IPS DF 4.7 (cell line): ENCODE results near the gene ANXA11.

Experiments used
- DNase-seq: peaks from one replicate; pipeline ENCODE4 v3.0.0-alpha.2; 2013; ENCODE audit warnings: low spot score; ENCODE audit errors: extremely low read depth

Gene ANXA11

DNA sequence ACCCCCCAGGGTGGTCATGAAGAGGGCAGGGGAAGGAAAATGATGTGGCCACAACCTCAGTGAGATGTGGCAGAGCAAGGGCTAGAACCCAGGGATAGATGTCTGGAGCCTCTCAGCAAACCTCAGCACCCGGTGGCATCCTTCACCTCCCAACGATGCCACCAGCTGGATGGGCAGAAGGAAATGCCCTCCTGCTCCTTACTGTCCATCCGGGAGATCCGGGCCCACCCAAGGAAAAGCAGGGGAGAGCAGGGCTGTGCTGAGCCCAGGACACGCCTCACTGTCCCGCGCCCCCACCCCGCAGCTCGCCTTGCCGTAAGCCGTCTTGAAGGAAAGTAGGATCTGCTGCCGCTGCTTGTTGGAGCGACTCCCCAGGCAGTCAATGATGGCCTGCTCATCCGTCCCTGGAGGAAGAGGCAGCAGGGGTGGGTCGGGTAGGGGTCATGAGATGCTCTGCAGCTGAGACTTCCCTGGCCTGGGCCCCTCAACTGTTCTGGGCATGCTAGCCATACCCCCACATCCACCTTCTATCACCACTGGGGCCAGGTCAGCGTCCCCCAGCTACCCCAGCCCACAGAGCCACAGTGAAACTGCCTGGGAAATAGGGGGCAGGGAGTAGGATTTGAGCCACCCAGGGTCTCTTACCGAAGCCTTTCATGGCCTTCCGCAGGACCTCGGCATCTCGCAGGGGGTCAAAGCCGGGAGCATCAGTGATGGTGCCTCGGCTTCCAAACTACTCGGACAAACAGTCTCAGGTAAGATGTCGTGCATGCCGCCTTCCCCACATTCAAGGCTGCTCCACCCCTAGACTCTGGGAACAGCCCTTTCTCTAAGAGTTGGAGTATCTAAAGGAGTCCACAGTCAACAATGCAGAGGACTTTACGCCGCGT is 38.5 kb downstream of the ANXA11 start:
- DNase-seq, result no peak

DNA sequence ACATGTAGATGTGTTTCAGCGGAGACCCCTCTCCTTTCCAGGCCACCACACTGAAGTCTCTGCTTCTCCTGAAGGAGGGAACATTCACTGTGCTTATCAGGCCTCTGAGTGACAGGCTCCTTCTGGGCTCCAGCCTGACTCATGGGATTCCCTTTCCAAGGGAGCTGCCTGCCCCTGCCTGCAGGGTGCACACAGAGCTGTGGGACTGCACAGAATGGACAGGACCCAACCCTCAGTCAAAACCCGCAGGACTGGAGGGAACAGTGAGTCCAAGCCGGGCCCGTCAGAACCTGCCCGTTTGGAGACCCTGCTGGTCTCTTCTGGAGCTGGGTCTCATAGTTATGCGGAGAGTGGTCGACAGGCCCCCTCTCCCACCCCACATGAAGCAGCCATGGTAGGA is 40.2 kb downstream of the ANXA11 start:
- DNase-seq, result no peak

DNA sequence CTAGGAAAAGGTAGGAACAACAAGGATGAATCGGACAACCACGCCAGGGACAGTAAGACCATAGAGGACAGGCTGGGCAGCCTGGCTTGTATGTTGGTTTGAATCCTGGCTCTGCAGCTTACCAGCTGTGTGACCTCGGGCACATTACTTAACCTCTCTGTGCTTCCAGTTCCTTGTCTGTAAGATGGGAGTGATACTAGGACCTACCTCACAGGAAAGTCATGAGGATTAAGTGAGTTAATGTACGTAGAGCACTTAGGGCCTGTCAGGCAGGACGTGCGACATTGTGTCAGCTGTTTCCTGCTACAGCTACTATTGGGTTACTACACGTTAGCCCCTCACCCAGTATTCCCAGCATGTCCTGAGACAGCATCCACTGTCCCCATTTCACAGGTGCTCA is 40.7 kb downstream of the ANXA11 start:
- DNase-seq, result no peak

DNA sequence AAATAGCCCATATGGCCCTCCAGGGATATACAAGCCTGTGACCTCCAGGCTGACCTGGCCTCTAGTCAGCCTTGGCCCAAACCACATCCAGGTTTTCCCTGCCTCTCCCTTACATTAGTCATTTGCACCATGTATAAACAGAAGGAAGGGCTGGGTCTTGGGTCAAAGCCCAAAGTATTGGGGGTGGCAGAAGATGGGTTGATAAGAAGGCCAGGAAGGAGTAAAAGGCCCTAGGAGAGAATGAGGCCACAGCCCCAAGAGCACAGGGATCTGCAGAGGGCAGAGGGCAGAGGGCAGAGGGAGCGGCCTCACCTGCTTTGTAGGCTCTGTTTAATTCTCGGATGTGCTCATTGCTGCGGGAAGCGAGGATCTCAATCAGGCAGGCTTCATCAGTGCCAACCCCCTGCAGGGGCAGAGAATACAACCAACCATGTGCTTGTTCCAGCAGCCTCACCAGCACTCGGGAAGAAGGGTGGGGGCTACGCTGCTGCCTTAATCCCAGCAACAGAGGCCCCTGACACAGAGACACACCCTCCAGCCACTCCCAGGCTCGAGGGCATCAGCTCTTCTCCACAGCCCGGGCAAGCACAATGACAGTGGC is 41.5 kb downstream of the ANXA11 start:
- no peak for DNase-seq

DNA sequence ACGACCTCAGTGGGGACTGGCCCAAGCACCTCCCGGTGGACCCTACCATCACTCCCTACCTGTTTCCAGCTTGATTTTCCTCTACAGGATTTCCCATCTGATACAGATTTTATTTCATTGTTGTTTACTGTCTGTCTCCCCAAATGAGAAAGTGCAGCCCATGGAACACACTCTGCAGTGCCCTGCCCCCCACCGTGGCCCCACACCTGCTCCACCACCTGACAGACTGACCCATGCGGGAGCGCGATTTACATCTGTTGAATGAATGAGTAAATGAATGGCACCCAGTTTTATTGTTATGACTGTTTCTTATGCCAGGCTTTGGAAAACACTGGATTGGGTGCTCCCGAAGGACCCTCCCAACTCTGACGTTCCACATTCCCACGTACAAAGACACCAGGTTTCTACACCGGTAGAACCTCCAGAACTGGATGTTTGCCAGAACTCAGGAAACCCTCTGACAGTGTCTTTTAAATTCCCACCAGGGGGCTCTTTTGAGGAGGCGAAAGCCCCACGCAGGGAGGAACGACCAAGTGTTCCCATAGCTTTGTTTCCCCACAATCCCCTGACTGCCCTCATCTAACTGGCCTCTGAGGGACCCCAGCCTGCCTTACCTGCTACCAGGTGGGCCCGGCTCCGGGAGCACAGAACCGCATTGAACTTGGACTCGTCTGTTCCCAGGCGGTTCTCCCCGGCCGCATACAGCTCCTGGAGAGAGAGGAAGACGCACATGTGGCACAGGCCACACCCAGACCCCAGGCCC is 43.8 kb downstream of the ANXA11 start:
- no peak for DNase-seq

DNA sequence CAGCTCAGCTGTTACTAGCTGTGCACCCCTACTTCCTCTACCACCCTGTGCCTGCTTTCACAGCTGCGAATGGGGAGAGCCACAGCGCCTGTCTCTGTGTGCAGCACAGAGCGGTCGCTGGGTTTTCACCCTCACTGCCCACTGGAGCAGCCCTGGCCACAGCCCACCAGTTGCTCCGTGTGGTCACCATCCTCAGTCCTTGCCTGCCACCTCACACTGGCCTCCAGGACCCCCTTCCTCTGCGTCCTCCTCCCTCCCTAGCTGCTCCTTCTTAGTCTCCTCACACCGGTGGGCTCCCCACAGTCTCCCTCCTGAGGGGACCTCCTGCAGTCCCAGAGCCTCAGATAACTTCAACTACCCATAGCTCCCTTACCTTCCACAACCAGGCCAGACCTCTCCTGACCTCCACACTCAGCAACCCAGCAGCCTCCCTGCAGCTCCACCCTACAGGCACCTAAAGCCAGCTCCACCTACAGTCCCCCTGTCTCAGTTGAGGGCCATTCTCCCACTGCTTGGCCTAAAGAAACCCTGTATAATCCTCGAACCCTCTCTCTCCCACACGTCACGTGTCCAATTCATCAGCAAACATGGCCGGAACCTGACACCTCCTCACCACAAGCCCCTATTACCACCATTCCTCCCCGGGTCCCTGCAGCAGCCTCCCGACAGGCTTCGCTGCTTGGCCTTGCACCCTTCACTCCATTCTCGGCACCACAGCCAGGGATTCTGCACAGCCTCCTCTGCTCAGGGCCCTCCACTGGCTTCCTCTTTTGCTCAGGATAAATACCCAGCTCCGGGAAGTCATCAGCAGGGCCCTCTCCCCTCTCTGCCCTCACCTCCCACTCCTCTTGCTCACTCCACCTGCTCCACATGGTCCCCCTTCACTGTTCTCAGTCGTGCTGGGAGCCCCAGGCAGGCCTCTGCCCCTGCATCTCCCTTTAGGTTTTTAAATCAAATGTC is 44.7 kb downstream of the ANXA11 start:
- DNase-seq, result no peak

DNA sequence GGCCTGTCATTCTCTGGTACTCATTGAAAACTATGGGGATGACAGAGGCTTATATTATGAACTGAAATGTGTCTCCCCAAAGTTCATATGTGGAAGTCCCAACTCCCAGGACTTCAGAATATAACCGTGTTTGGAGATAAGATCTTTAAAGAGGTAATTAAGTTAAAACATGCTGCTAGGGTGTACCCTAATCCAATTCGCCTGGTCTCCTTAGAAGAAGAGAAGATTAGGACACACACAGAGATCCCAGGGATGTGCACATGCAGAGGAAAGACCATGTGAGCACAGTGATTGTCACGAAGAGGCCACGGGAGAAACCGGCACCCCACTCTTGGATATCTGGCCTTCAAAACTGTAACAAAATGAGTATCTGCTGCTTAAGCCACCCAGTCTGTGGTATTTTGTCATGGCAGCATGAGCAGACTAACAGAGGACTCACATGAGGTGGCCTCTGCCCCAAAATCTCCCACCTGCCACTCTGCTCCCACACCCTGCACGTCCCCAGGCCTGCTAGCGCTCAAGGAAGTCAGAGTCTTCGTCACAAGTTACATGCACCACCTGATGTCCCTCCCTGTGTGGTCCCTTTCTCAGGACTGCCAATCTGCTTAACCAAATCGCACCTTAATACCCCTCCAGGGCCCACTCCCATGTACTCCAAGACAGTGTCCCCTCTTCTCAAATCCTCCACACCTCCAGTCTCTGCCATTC is 46.0 kb downstream of the ANXA11 start:
- no peak for DNase-seq

DNA sequence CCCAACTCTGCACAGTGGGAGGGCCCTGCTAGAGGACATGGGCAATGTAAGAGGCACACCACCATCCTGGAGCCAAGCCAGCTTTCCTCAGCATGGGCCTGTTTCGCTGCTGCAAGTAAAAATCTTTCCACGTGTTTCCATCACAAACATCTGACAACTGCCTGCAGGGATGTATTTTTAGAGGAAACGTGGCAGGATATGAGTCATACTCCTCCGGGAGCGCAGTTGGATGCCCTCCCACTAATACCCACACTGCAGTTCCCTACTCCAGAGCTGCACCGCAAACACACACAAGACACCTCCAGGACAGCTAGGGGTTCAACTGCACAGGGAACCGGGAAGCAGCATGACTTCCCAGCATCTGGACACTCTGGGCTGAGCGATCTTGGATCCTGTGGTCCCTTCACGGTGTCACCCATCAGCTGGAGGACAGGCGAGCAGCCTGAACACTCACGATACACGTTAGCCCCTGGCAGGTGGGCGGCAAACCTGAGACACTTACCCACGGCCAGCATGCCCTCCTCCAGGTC is 46.7 kb downstream of the ANXA11 start:
- no peak for DNase-seq

DNA sequence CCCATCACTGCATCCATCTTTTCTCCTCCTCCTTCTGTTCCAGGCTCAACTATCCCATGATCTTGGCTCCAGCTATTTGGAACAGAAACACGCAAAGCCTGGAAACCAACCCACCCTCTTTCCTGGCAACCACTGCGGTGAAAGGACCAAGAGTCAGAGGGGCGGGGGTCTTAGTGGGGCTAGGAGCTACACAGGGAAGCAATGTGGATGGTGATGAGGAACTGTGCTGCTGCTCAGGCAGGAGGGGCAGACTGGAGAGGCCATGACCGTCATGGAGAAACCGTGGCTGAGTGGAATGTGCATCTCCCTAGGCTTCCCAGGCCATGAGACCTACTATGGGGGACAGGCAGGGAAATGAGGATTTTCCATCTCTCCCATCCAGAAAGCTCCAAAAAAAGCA is 47.2 kb downstream of the ANXA11 start:
- no peak for DNase-seq

DNA sequence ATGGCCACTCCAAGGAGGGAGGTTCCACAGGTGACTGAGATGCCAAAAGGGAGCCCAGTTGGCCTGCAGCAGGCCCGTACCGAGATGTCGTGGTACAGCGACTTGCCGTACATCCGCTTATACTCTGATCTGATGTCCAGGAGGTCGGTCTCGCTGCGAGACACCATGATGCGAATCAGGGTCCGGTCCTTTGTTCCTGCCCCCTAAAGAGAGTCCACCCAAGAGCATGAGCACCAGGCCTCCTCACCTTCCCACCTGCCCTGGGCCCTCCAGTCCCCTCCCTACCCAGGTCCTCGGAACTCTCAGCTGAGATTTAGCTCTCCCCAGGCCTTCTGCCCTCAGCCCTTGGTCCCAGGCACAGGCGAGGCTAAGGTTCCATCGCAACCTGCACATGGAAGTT is 47.8 kb downstream of the ANXA11 start:
- DNase-seq, result no peak

DNA sequence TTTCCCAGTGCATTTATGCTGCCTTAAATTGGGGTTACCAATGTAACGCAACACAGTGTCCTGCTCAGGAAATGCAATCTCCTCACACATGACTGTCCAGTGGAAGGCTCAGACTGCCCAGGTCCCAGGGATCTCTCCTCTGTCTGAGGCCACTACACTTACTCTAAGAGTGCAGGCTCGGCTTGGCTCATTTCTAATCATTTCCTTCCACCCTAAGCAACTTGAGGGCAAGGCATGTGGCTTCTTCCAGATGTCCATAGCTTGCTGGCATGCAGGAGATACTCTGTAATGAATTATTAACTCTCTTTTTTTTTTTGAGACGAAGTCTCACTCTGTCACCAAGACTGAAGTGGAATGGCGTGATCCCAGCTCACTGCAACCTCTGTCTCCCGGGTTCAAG is 49.1 kb downstream of the ANXA11 start:
- no peak for DNase-seq

DNA sequence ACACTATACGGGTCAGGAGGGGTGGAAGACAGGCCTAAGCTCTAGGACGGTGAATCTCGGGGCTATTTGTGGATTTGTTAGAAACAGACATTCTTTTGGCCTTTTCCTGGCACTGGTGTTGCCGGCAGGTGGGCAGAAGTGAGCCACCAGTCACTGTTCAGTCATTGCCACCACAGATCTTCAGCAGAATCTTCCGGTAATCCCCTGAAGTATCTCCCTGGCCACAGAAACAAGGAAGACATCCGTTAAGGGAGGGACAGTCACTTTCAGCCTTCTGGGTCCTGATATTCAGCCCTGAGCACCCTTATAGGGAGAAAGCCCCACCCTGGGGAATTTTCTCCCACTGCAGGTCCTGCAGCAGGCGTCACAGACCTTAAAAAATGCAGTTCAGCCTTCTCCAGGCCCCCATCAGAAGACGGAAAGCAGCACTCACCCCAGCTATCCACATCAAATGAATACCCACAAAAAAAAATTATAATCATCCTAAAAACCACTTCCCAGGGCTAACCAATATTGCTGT is 49.6 kb downstream of the ANXA11 start:
- no peak for DNase-seq

DNA sequence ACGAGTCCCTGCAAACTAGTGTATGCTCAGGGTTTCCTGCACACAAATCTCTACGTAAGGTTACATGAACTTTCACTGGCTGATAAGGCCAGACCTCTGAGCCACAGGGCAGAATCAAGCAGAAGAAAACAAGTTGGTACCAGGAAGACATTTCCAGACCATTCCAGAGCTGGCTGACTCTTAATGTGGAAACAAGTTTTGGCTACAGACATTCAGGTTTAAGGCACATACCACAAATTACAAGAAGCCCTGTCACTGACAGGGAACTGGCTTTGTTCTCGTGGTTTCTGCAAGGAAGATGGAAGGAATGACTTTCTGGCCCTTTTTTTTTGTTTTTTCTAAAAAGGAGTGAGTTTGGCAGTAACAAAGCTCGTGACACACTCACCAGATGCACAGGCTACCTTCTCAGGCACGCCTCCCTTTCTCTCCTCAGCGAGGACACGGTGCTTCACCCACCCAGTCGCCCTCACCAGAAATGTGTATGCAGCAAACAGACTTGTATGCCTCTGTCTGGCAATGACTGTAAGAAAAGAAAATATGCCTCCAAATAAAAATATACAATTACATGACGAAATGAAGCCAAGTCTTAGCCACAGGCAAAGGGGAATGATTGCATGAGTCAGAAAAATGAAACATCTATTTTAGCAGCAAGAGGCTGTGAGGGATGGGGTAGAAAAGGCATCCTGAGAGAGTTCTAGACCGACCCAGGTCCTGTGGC is 50.2 kb downstream of the ANXA11 start:
- DNase-seq, result no peak

DNA sequence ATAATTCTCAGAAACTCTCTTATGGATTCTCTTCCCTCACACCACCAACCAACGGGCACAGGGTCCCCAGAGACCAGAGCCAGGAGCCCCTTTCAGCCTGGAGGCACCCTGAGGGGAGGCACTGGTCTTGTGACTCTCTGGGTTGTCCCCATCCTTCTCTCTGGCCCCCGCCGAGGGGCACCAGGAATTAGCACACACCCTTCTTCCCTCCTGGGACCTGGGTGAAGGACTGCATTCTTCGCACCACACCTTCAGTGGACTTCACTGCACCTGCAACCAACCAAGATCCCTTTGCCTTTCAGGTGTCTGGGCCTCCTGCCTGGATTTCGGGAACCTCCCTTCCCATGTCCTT is 50.7 kb downstream of the ANXA11 start:
- no peak for DNase-seq

DNA sequence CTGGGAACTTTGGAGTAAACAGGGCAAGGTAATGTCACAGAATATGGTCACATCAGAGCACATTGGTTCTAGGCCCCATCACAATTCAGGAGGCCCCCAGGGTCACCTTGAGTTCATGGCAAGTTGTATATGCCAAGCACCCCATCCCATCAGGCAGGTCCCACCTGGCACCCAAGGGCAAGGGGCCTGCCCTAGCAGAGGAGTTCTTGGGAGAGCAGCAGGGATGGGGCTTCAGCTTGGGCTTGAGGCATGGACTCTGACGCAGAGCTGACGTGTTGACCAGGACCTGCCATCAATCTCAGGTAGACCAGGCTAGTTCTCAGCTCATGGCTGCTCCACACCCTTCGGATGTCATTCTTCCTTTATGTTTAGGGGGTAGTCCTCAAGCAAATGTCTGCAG is 51.9 kb downstream of the ANXA11 start:
- DNase-seq, result no peak

DNA sequence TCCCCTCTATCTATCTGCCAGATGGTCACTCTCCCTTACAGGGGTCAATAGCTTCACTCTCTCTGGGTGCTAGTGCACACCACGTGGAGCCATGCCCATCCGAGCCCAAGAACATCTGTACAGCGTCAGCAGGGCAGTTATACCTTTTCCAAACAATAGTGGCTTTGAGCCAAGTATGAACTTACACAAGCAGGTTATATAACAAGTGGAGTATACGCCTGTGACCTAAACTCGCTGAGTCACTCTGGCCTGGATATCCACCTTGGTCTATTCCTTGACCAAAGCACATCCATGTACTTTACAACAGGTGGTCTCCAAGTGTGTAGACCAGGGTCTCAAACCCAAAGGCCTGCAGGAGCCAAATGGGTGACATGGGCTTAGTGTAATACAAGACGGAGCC is 52.5 kb downstream of the ANXA11 start:
- DNase-seq, result no peak

DNA sequence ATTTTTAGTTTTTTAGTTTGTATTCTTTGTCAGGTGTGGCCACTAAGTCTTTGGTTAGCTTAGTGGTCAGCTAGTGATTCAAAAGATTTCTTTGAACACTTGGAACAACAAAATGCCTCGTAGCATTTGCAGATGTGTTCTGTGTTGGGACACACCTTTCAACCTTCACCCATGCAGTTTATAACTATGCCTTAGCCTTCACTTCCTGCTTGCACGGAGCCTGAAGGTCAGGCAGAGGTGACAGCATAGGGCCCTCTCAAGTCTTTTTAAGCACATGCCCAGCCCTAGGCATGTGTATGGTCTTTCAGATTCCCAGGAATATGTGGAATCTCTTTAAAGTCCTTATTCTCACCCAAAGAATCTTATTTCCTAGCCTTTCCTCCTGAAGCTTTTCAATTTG is 55.2 kb downstream of the ANXA11 start:
- DNase-seq, result no peak

DNA sequence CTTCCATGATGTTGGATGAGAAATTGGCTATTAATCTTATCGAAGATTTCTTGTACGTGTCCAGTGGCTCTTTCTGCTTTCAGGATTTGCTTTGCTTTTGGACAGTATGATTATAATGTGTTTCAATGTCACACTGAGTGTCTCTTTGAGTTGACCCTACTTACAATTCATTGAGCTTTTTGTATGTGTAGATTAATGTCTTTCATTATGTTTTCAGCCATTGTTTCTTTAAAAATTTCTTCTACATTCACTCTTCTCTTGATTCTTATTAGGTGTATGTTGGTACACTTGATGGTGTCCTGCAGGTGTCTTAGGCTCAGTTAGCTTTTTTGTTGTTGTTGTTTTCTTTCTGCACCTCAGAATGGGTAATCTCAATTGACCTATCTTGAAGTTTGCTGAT is 56.2 kb downstream of the ANXA11 start:
- no peak for DNase-seq

DNA sequence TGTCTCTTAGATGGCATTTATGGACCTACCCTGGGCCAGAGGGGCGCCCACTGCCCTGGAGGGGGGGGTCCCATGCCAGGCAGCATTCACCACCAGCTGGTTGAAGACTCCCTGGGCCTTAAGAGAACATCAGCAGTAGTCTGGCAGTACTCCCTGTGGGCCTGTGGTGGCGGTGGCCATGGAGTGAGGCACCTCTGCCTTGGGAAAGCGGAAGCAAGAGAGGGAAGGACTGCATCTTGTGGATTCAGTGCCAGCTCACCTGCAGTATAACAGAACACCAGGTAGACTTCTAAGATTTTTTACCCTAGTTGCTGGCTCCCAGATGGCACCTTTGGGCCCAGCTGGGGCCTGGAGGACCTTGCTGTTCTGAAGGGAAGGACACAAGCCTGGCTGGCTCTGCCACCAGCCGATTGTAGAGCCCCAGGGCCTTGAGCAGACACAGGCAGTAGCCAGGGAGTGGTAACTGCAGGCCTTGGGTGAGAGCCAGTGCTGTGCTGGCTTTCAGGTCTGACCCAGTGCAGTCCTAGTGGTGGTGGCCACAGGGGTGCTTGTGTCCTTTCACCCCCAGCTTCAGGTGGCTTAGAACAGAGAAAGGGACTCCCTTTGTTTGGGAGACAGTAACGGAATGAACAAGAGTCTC is 57.1 kb downstream of the ANXA11 start:
- no peak for DNase-seq
